ENCODE data around the gene TENT4A. TPM values are rescaled to one million over a fixed set of nuclear protein-coding genes. Genes with fewer than 3 reads are reported as not detected.

Gene TENT4A
- total and polyA plus RNA-seq, 2 donors = 8.4 to 18.7 TPM

DNA sequence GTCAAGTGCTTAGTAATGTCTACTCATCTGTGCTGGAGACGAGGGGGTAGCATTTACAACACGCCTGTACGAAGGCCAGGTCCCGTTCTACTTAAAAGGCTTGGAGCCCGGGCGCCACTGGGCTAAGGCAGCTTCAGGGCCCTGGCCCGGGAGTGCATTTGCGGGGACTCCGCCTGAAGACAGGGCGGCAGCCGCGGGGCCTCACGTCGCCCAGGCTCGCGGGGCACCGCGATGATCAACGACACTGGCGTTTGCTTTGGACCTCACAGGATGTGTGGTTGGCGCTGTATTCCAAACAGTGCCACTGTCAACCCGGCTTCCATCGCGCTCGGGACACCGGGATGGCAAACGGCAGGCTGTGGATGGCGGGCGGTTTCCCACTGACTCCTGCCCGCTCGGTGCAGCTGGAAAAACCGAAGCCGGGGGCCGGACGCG lies 1.1 kb upstream of the TENT4A start:
- Histone ChIP-seq H3K4me1 (ENCODE audit: control insufficient read depth in 2 of 2, insufficient read depth in 2 of 2, low read length in 2 of 2) (peaks cover 29 to 39% of the 10 kb centered on the region in 2 donors), H3K9me3 (ENCODE audit: control insufficient read depth in 2 of 2, insufficient read depth in 1 of 2, low read length in 1 of 2) (no peaks in the 10 kb centered on the region), H3K27ac (ENCODE audit: low read depth in 1 of 2, low read length in 1 of 2) (peak overlapping the region; percentile 73 to 90), H3K4me3 (ENCODE audit: low read length in 2 of 2) (peak overlapping the region; percentile 60 to 83), H3K36me3 (ENCODE audit: control insufficient read depth in 2 of 2, insufficient read depth in 2 of 2, low read length in 1 of 2) (peaks cover 0 to 3% of the 10 kb centered on the region in 2 donors), H3K27me3 (ENCODE audit: control insufficient read depth in 2 of 2, insufficient read depth in 1 of 2, low read length in 1 of 2) (peaks cover 0 to 16% of the 10 kb centered on the region in 2 donors)
- WGBS = under 1% methylated on average over 36 of the region's 36 CpGs
- peak in 1 of 9 donors; percentile 57 for DNase-seq (ENCODE audit: low read depth in 6 of 9, low spot score in 9 of 9)

DNA sequence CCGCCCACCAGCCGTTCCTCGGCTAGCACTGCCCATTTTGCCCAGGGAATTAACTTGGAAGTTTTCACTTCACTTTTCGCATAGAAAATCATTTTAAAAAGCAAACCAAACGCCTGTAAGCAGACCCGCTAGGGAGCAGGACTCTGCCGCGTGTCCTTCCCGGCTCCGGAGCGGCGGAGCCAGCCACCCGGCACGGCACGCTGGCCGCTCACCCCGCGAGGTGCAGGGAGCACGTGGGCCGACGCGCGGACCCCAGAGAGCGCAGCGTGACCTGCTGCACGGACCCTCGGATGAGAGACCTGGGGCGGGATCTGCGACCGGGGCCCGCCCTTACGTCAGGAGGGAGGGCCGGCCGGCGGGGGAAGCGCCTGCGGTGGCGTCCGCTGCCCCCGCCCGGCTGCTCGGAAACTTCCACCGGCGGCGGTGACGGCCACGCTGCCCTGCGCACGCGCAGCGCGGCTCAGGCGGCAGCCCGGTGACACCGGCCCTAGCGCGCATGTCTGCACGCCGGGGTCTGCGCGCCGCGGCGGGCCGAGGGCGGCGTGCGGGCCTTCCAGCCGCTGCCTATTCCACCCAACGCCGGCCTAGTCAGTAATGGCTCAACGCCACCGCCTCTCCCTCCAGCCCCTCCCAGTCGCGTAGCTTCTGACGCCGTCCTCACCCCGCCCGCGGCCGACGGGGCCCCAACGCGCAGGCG lies 507 bp upstream of the TENT4A start:
- peak in 5 of 9 donors; percentile 82 to 97 (median 93) for DNase-seq (ENCODE audit: low read depth in 6 of 9, low spot score in 9 of 9)
- under 1% methylated on average over 85 of the region's 85 CpGs for WGBS

DNA sequence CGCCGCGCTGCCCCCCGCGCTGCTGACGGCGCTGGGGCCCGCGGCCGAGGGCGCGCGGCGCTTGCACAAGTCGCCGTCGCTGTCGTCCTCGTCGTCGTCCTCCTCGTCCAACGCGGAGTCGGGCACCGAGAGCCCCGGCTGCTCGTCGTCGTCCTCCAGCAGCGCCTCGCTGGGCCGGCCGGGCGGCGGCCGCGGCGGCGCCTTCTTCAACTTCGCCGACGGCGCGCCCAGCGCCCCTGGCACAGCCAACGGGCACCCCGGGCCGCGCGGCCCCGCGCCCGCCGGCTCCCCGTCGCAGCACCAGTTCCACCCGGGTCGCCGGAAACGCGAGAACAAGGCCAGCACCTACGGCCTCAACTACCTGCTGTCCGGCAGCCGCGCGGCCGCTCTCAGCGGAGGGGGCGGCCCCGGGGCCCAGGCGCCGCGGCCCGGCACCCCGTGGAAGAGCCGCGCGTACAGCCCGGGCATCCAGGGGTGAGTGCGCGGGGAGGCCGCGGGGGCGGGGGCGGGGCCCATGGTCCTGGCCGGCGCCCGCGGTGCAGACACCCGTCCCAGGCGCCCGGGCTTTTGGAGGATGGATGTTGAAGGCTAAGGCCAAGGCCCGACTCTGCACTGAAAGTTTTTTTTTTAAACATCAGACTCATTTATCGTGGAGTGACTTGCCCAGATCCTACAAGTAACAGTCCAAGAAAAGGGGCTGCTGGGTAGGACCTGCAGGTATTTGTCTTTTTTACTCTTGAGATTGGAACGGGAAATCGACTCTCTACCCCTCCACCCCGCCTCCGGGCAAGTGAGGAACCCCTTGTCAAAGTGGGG lies 1.2 kb downstream of the TENT4A start:
- H3K4me1 ChIP-seq (ENCODE audit: control insufficient read depth in 2 of 2, insufficient read depth in 2 of 2, low read length in 2 of 2) = peaks cover 39 to 49% of the 10 kb centered on the region in 2 donors
- H3K27me3 ChIP-seq (ENCODE audit: control insufficient read depth in 2 of 2, insufficient read depth in 1 of 2, low read length in 1 of 2) = peaks cover 0 to 16% of the 10 kb centered on the region in 2 donors
- under 1% methylated on average over 99 of the region's 99 CpGs for WGBS
- peaks cover 8 to 10% of the 10 kb centered on the region in 2 donors for H3K36me3 ChIP-seq (ENCODE audit: control insufficient read depth in 2 of 2, insufficient read depth in 2 of 2, low read length in 1 of 2)
- peak overlapping the region; percentile 57 to 83 for H3K4me3 ChIP-seq (ENCODE audit: low read length in 2 of 2)
- H3K27ac ChIP-seq (ENCODE audit: low read depth in 1 of 2, low read length in 1 of 2) = peak overlapping the region; percentile 32 to 61
- peak in 1 of 9 donors; percentile 44 for DNase-seq (ENCODE audit: low read depth in 6 of 9, low spot score in 9 of 9)
- H3K9me3 ChIP-seq (ENCODE audit: control insufficient read depth in 2 of 2, insufficient read depth in 1 of 2, low read length in 1 of 2) = no peaks in the 10 kb centered on the region

More for the DNA sequence above, 507 bp upstream of the TENT4A start:
- peaks cover 0 to 3% of the 10 kb centered on the region in 2 donors for H3K36me3 ChIP-seq (ENCODE audit: control insufficient read depth in 2 of 2, insufficient read depth in 2 of 2, low read length in 1 of 2)
- H3K27ac ChIP-seq (ENCODE audit: low read depth in 1 of 2, low read length in 1 of 2) = peak overlapping the region; percentile 73 to 90
- H3K9me3 ChIP-seq (ENCODE audit: control insufficient read depth in 2 of 2, insufficient read depth in 1 of 2, low read length in 1 of 2) = no peaks in the 10 kb centered on the region
- H3K4me1 ChIP-seq (ENCODE audit: control insufficient read depth in 2 of 2, insufficient read depth in 2 of 2, low read length in 2 of 2) = peaks cover 31 to 41% of the 10 kb centered on the region in 2 donors
- H3K4me3 ChIP-seq (ENCODE audit: low read length in 2 of 2) = peak overlapping the region; percentile 60 to 83
- H3K27me3 ChIP-seq (ENCODE audit: control insufficient read depth in 2 of 2, insufficient read depth in 1 of 2, low read length in 1 of 2) = peaks cover 0 to 16% of the 10 kb centered on the region in 2 donors

- Histone ChIP-seq H3K9me3 (ENCODE audit: control insufficient read depth in 2 of 2, insufficient read depth in 1 of 2, low read length in 1 of 2) (no peaks in the 10 kb centered on the region), H3K27me3 (ENCODE audit: control insufficient read depth in 2 of 2, insufficient read depth in 1 of 2, low read length in 1 of 2) (peaks cover 0 to 16% of the 10 kb centered on the region in 2 donors), H3K36me3 (ENCODE audit: control insufficient read depth in 2 of 2, insufficient read depth in 2 of 2, low read length in 1 of 2) (peaks cover 8 to 10% of the 10 kb centered on the region in 2 donors), H3K27ac (ENCODE audit: low read depth in 1 of 2, low read length in 1 of 2) (peak overlapping the region in 1 of 2 donors; percentile 50), H3K4me1 (ENCODE audit: control insufficient read depth in 2 of 2, insufficient read depth in 2 of 2, low read length in 2 of 2) (peaks cover 47 to 57% of the 10 kb centered on the region in 2 donors), H3K4me3 (ENCODE audit: low read length in 2 of 2) (peak overlapping the region; percentile 57 to 83)
- no peak for DNase-seq (ENCODE audit: low read depth in 6 of 9, low spot score in 9 of 9)
- 75% methylated on average over 6 of the region's 6 CpGs for WGBS
Measured at GRCh38 chr5:6715271-6715670, 2.0 kb downstream of the TENT4A start.

- WGBS = 49% methylated on average over 17 of the region's 17 CpGs
- Histone ChIP-seq H3K9me3 (ENCODE audit: control insufficient read depth in 2 of 2, insufficient read depth in 1 of 2, low read length in 1 of 2) (no peaks in the 10 kb centered on the region), H3K4me1 (ENCODE audit: control insufficient read depth in 2 of 2, insufficient read depth in 2 of 2, low read length in 2 of 2) (peaks cover 51 to 64% of the 10 kb centered on the region in 2 donors), H3K36me3 (ENCODE audit: control insufficient read depth in 2 of 2, insufficient read depth in 2 of 2, low read length in 1 of 2) (peaks cover 8 to 10% of the 10 kb centered on the region in 2 donors), H3K27me3 (ENCODE audit: control insufficient read depth in 2 of 2, insufficient read depth in 1 of 2, low read length in 1 of 2) (peaks cover 0 to 14% of the 10 kb centered on the region in 2 donors), H3K27ac (ENCODE audit: low read depth in 1 of 2, low read length in 1 of 2) (peak overlapping the region; percentile 8 to 50), H3K4me3 (ENCODE audit: low read length in 2 of 2) (peak overlapping the region; percentile 57 to 83)
- peak in 1 of 9 donors; percentile 71 for DNase-seq (ENCODE audit: low read depth in 6 of 9, low spot score in 9 of 9)
Measured at GRCh38 chr5:6715758-6716628, 2.8 kb downstream of the TENT4A start.

- no peak overlapping the region for H3K4me3 ChIP-seq (ENCODE audit: low read length in 2 of 2)
- peaks cover 8 to 10% of the 10 kb centered on the region in 2 donors for H3K36me3 ChIP-seq (ENCODE audit: control insufficient read depth in 2 of 2, insufficient read depth in 2 of 2, low read length in 1 of 2)
- peaks cover 0 to 9% of the 10 kb centered on the region in 2 donors for H3K27me3 ChIP-seq (ENCODE audit: control insufficient read depth in 2 of 2, insufficient read depth in 1 of 2, low read length in 1 of 2)
- no peaks in the 10 kb centered on the region for H3K9me3 ChIP-seq (ENCODE audit: control insufficient read depth in 2 of 2, insufficient read depth in 1 of 2, low read length in 1 of 2)
- DNase-seq (ENCODE audit: low read depth in 6 of 9, low spot score in 9 of 9) = no peak
- WGBS = 96% methylated on average over 4 of the region's 4 CpGs
- no peak overlapping the region for H3K27ac ChIP-seq (ENCODE audit: low read depth in 1 of 2, low read length in 1 of 2)
- H3K4me1 ChIP-seq (ENCODE audit: control insufficient read depth in 2 of 2, insufficient read depth in 2 of 2, low read length in 2 of 2) = peaks cover 55 to 71% of the 10 kb centered on the region in 2 donors
Measured at GRCh38 chr5:6716629-6717149, 3.5 kb downstream of the TENT4A start.

- H3K27me3 ChIP-seq (ENCODE audit: control insufficient read depth in 2 of 2, insufficient read depth in 1 of 2, low read length in 1 of 2) = peaks cover 0 to 4% of the 10 kb centered on the region in 2 donors
- no peak overlapping the region for H3K27ac ChIP-seq (ENCODE audit: low read depth in 1 of 2, low read length in 1 of 2)
- H3K4me1 ChIP-seq (ENCODE audit: control insufficient read depth in 2 of 2, insufficient read depth in 2 of 2, low read length in 2 of 2) = peaks cover 57 to 73% of the 10 kb centered on the region in 2 donors
- H3K4me3 ChIP-seq (ENCODE audit: low read length in 2 of 2) = no peak overlapping the region
- no peak for DNase-seq (ENCODE audit: low read depth in 6 of 9, low spot score in 9 of 9)
- H3K36me3 ChIP-seq (ENCODE audit: control insufficient read depth in 2 of 2, insufficient read depth in 2 of 2, low read length in 1 of 2) = peaks cover 8 to 10% of the 10 kb centered on the region in 2 donors
- no peaks in the 10 kb centered on the region for H3K9me3 ChIP-seq (ENCODE audit: control insufficient read depth in 2 of 2, insufficient read depth in 1 of 2, low read length in 1 of 2)
Measured at GRCh38 chr5:6717247-6717646, 4.0 kb downstream of the TENT4A start.

DNA sequence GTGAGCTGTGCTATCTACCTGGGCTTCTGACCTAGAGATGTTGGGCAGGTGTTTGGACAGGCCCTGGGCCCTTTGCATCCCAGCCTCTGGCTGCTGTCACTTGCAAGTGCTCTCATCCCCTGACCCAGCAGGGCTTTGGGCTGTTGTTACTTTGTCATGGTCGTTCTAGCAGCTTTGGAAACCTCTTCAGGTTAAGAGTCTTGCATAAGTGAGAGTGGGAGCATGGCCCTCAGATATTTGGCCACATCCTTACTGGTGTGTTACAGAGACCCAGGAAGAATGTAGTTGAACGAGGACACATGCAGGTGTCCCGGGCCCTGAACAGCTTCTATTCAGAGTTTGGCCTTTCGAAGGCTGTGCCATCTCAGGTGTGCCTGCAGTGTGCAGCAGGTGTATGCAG lies 4.5 kb downstream of the TENT4A start:
- 88% methylated on average over 4 of the region's 4 CpGs for WGBS
- peaks cover 8 to 10% of the 10 kb centered on the region in 2 donors for H3K36me3 ChIP-seq (ENCODE audit: control insufficient read depth in 2 of 2, insufficient read depth in 2 of 2, low read length in 1 of 2)
- DNase-seq (ENCODE audit: low read depth in 6 of 9, low spot score in 9 of 9) = no peak
- no peaks in the 10 kb centered on the region for H3K27me3 ChIP-seq (ENCODE audit: control insufficient read depth in 2 of 2, insufficient read depth in 1 of 2, low read length in 1 of 2)
- H3K9me3 ChIP-seq (ENCODE audit: control insufficient read depth in 2 of 2, insufficient read depth in 1 of 2, low read length in 1 of 2) = no peaks in the 10 kb centered on the region
- no peak overlapping the region for H3K27ac ChIP-seq (ENCODE audit: low read depth in 1 of 2, low read length in 1 of 2)
- no peak overlapping the region for H3K4me3 ChIP-seq (ENCODE audit: low read length in 2 of 2)
- peaks cover 59 to 74% of the 10 kb centered on the region in 2 donors for H3K4me1 ChIP-seq (ENCODE audit: control insufficient read depth in 2 of 2, insufficient read depth in 2 of 2, low read length in 2 of 2)

Measured in thymus (tissue), 11 donors.